LoVo (cell line): Measurements from ENCODE around the gene OR2A5.
"Not testable (repeated sequence)": the region's sequence is repeated elsewhere in the genome, so short reads cannot be mapped to it uniquely, and the experiment has no call there.

Source experiments
- DNase-seq: peaks from one replicate; pipeline ENCODE4 v3.0.0-alpha.2; 2016; ENCODE audit warnings: low spot score

OR2A5 gene

DNA sequence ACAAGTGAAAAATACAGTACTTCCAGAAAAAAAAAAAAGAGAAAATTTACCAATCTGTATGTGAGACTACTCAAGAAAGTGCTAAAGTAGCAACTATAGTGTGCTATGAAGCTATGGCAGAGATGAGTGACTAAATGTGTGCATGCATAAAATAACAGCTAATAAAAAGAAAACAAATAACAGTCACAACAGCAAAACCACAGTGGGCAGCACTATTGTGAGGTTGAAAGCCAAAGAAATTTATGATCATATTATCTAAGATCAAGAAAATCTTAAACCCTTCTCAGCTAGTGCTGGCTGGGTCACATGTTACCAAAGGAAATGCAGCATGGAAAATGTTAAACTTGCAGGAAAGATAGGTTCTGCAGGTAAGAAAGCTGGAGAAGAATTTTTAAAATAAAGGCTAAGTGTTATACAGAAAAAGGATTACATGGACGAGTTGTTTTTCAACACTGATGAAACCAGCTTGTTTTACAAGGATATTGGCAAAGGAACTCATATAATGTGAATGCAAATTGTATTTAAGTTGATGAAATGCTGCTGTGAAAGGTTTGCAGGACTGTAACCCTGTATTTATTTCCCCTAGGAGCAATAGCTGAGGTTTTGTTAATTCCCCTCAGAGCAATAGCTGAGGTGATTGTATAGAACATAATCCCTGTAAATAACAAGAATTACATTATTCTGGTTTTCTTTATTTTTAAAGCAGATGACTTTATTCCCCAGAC is 15.6 kb upstream of the OR2A5 start:
- no peak for DNase-seq

GRCh38 chr7:144035385-144035784 is 13.4 kb upstream of the OR2A5 start:
- no peak for DNase-seq

- DNase-seq, result no peak
Observed at GRCh38 chr7:144036302-144036885, 12.4 kb upstream of the OR2A5 start.

GRCh38 chr7:144037414-144038035 is 11.2 kb upstream of the OR2A5 start:
- no peak for DNase-seq

GRCh38 chr7:144038887-144039286 is 9.9 kb upstream of the OR2A5 start:
- DNase-seq, result no peak

- DNase-seq, result no peak
Observed at GRCh38 chr7:144049491-144049890, 743 bp downstream of the OR2A5 start.

DNA sequence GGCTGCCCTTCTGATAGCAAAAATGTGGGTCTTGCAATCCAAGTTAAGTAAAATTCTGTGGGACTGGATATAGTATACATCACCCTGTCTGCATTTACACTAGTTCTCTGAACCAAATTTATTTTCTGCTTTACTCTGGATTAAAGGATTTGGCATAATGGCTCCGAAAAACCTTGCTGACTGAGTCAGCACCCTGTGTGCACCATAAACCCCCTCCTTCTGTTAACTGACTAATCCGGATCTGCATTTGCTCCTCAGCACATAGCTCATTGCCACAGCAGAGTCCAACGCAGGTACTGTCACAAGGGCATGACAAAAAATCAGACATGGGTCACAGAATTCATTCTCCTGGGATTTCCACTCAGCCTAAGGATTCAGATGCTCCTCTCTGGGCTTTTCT is 1.3 kb downstream of the OR2A5 start:
- DNase-seq, result no peak

DNA sequence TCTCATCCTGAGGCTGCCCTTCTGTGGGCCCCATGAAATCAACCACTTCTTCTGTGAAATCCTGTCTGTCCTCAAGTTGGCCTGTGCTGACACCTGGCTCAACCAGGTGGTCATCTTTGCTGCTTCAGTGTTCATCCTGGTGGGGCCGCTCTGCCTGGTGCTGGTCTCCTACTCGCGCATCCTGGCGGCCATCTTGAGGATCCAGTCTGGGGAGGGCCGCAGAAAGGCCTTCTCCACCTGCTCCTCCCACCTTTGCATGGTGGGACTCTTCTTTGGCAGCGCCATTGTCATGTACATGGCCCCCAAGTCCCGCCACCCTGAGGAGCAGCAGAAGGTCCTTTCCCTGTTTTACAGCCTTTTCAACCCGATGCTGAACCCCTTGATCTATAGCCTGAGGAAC is 2.1 kb downstream of the OR2A5 start:
- DNase-seq, result not testable (repeated sequence)

GRCh38 chr7:144057954-144058353 is 9.2 kb downstream of the OR2A5 start:
- no peak for DNase-seq

DNA sequence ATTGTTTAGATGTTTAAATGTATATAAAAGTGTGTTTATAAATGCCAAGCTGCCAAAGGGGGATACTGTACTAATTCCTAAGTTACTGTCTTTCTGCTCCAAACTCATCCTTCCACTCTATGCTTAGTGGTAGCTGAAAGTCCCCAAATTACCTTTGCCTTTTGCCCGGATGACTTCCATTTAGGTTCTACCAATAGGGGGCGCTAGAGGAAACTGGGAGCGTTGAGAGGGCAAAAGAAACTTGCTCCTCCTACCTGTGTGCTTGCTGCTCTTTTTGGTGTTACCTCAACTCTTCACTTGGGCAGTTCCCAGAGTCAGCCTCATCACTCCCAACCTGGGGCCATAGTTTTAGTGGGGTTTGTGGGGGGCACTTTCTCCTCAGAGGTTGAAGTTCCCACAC is 15.0 kb downstream of the OR2A5 start:
- DNase-seq, result no peak

DNA sequence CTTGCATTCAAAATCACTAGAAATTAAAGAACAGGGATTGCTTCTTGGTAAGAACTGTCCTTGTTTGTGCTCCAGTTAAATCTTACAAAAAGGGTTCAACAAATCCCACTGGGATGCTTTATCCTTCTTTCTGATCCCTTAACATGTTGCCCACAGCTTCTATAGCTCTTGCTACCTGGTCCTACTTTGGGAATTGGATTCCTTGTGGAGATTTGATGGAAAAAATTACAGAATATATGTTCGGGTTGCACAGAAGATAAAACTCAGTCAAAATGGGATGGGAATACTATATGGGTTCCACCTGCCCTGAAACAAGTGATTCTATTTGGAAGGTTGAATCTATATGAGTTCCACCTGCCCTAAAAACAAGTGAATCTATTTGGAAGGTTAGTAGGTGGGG is 20.8 kb downstream of the OR2A5 start, which contains the start of gene OR2A25:
Gene OR2A25 (plus strand): TSS at position 301 of the 400 bp plus-strand sequence. CDS start 4,409 bp downstream, outside the sequence.
- DNase-seq, result no peak

- no peak for DNase-seq
Observed at GRCh38 chr7:144069953-144070352, 21.2 kb downstream of the OR2A5 start.

- DNase-seq, result no peak
Observed at GRCh38 chr7:144074374-144074773, 25.6 kb downstream of the OR2A5 start.

GRCh38 chr7:144085978-144086377 is 37.2 kb downstream of the OR2A5 start, which contains the start of gene OR2A12:
Gene OR2A12 (plus strand): TSS chr7:144086278. CDS start chr7:144095108, 8,830 bp downstream.
- no peak for DNase-seq

- DNase-seq, result no peak
Observed at GRCh38 chr7:144086730-144087129, 38.0 kb downstream of the OR2A5 start.

- no peak for DNase-seq
Observed at GRCh38 chr7:144087230-144087629, 38.5 kb downstream of the OR2A5 start.

- DNase-seq, result no peak
Observed at GRCh38 chr7:144090667-144091066, 41.9 kb downstream of the OR2A5 start.

- no peak for DNase-seq
Observed at GRCh38 chr7:144098776-144099175, 50.0 kb downstream of the OR2A5 start.

- no peak for DNase-seq
Observed at GRCh38 chr7:144100607-144101006, 51.9 kb downstream of the OR2A5 start.

- DNase-seq, result no peak
Observed at GRCh38 chr7:144102041-144102440, 53.3 kb downstream of the OR2A5 start.

DNA sequence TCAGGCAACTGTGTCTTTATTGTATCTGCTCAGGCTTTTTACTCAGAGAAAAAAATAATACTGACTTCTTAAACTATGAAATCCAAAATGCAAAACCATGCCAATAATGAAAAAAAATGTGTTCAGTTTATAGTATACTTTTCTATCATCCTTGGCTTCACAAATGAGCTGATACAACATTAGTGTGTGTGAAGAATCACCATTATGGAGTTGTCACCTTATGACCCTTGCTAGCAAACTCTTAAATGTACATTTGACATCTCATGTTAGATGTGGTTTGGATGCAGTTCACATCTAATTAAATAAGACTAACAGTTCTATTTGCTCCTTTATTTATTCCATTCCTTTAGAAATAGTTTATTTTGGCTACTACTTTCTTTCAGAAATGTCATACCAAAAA is 56.5 kb downstream of the OR2A5 start:
- no peak for DNase-seq
